ENCODE data around the gene NACA2.
"Not testable (repeated sequence)": the region's sequence is repeated elsewhere in the genome, so short reads cannot be mapped to it uniquely, and the experiment has no call there.

Gene NACA2

GRCh38 chr17:61575983-61576382 lies 15.0 kb downstream of the NACA2 start:
- DNase-seq (ENCODE audit: low read depth): no peak

- DNase-seq (ENCODE audit: low read depth): no peak
These were observed 15.6 kb downstream of the NACA2 start for GRCh38 chr17:61575352-61575975.

GRCh38 chr17:61574542-61575351 lies 16.3 kb downstream of the NACA2 start:
- peak; percentile 29 for DNase-seq (ENCODE audit: low read depth)

- DNase-seq (ENCODE audit: low read depth): not testable (repeated sequence)
These were observed 18.5 kb downstream of the NACA2 start for GRCh38 chr17:61572547-61572946.

- DNase-seq (ENCODE audit: low read depth): no peak
These were observed 19.4 kb downstream of the NACA2 start for GRCh38 chr17:61571624-61572023.

- peak; percentile 42 for DNase-seq (ENCODE audit: low read depth)
These were observed 20.9 kb downstream of the NACA2 start for GRCh38 chr17:61570118-61570517.

- not testable (repeated sequence) for DNase-seq (ENCODE audit: low read depth)
These were observed 21.5 kb downstream of the NACA2 start for GRCh38 chr17:61569525-61569924.

GRCh38 chr17:61568219-61569072 lies 22.6 kb downstream of the NACA2 start:
- no peak for DNase-seq (ENCODE audit: low read depth)

- no peak for DNase-seq (ENCODE audit: low read depth)
These were observed 23.8 kb downstream of the NACA2 start for GRCh38 chr17:61567045-61567802.

GRCh38 chr17:61566448-61566847 lies 24.6 kb downstream of the NACA2 start:
- not testable (repeated sequence) for DNase-seq (ENCODE audit: low read depth)

- DNase-seq (ENCODE audit: low read depth): not testable (repeated sequence)
These were observed 25.2 kb downstream of the NACA2 start for GRCh38 chr17:61565850-61566249.

- no peak for DNase-seq (ENCODE audit: low read depth)
These were observed 25.8 kb downstream of the NACA2 start for GRCh38 chr17:61565213-61565612.

GRCh38 chr17:61562287-61562686 lies 28.7 kb downstream of the NACA2 start:
- DNase-seq (ENCODE audit: low read depth): no peak

GRCh38 chr17:61561354-61561753 lies 29.7 kb downstream of the NACA2 start:
- DNase-seq (ENCODE audit: low read depth): no peak

- DNase-seq (ENCODE audit: low read depth): no peak
These were observed 30.9 kb downstream of the NACA2 start for GRCh38 chr17:61560071-61560470.

- peak; percentile 39 for DNase-seq (ENCODE audit: low read depth)
These were observed 34.5 kb downstream of the NACA2 start for GRCh38 chr17:61556224-61557188.

GRCh38 chr17:61555127-61555566 lies 35.9 kb downstream of the NACA2 start:
- no peak for DNase-seq (ENCODE audit: low read depth)

GRCh38 chr17:61554209-61554608 lies 36.8 kb downstream of the NACA2 start:
- DNase-seq (ENCODE audit: low read depth): no peak

GRCh38 chr17:61552560-61552959 lies 38.5 kb downstream of the NACA2 start:
- DNase-seq (ENCODE audit: low read depth): not testable (repeated sequence)

- DNase-seq (ENCODE audit: low read depth): peak; percentile 48
These were observed 39.7 kb downstream of the NACA2 start for GRCh38 chr17:61551255-61551742.

All from amniotic epithelial cell (primary cell).